Measurements from ENCODE around the gene SLC49A4.

- no peak for TF ChIP-seq EZH2 (IDR thresholded peaks at IDR 0.05)
- TF ChIP-seq POLR2AphosphoS5 (IDR thresholded peaks at IDR 0.05; ENCODE audit: borderline replicate concordance, low read depth, low read length), result no peak
These were observed 85.8 kb downstream of the SLC49A4 start for GRCh38 chr3:122880624-122881023.

Data from SK-N-MC (cell line).